NCI-H524 (cell line): ENCODE measurements around the gene DUOX2.
"Not testable (repeated sequence)": the region's sequence is repeated elsewhere in the genome, so short reads cannot be mapped to it uniquely, and the experiment has no call there.

Source experiments
- DNase-seq, 2 experiments: peaks; one replicate each; lab custom pipeline; 2025; lab: John Stamatoyannopoulos, UW

DUOX2 gene

GRCh38 chr15:45138814-45139765 lies 25.1 kb upstream of the DUOX2 start:
- no peak for DNase-seq

DNA sequence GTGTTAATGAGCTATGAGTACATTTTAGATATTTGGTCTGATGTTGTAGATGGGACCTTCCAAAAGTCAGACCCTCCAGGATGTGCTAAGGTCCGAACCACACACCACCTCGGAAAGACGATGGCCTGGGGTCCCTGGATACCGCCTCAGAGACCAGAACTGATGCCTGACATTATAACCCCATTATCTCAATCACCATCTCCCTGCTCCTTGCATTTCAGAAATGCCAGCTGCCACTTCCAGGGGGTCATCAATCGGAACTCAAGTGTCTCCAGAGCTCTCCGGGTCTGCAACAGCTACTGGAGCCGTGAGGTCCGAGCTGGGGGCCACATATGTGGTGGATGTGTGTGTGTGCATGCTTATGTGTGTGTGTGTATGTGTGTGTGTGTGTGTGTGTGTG lies 23.7 kb upstream of the DUOX2 start:
- no peak for DNase-seq

- DNase-seq, result no peak
These were observed 22.4 kb upstream of the DUOX2 start for GRCh38 chr15:45136378-45136764.

- DNase-seq, result not testable (repeated sequence)
These were observed 21.9 kb upstream of the DUOX2 start for GRCh38 chr15:45135705-45136377.

DNA sequence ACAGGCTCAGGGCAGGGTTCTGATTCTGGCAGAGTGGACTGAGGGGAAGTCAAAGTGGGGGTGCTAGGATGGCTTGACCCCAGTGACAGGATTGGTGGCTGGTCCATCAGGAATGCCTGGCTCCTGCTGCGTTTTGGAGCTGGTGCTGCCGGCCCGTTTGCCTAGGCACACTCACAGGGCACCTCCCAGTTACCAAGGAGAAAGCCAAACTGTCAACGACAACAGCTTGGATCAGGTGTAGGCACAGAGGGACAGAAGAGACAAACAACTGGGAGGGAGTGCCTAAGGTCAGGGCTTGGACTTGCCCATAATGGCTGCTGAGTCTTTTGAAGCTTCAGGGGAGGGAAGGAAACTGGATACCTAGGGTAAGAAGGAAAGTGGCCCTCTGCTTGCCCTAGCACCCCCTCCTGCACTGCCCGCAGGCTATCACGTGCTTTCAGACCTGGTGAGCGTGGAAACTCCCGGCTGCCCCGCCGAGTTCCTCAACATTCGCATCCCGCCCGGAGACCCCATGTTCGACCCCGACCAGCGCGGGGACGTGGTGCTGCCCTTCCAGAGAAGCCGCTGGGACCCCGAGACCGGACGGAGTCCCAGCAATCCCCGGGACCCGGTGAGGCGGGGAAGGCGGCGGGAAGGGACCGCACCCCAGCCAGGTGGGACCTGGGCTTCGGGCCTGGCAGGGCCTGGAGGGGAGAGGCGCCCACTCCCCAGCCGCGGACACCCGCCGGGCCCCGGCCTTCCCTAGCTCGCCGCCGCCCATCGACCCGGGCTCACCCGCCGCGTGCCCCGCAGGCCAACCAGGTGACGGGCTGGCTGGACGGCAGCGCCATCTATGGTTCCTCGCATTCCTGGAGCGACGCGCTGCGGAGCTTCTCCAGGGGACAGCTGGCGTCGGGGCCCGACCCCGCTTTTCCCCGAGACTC lies 21.0 kb upstream of the DUOX2 start:
- DNase-seq, result no peak

GRCh38 chr15:45134046-45134445 lies 20.1 kb upstream of the DUOX2 start:
- DNase-seq, result no peak

DNA sequence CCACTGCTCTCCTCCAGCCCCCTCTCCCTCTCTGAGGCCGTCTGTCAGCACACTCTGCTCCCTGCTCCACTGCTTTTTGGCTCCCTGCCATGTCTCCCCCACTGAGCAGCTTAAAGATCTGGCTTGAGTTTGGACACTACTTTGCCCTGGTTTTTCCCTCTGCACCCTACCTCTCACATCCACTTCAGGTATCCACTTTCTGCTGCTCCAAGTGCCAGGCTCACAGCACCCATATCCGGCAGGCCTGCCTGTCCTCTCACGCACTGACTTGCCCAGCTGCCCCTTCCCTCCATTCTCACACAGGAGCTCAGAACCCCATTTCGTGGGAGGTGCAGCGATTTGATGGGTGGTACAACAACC lies 19.6 kb upstream of the DUOX2 start:
- peak; percentile 92 to 94 for DNase-seq

DNA sequence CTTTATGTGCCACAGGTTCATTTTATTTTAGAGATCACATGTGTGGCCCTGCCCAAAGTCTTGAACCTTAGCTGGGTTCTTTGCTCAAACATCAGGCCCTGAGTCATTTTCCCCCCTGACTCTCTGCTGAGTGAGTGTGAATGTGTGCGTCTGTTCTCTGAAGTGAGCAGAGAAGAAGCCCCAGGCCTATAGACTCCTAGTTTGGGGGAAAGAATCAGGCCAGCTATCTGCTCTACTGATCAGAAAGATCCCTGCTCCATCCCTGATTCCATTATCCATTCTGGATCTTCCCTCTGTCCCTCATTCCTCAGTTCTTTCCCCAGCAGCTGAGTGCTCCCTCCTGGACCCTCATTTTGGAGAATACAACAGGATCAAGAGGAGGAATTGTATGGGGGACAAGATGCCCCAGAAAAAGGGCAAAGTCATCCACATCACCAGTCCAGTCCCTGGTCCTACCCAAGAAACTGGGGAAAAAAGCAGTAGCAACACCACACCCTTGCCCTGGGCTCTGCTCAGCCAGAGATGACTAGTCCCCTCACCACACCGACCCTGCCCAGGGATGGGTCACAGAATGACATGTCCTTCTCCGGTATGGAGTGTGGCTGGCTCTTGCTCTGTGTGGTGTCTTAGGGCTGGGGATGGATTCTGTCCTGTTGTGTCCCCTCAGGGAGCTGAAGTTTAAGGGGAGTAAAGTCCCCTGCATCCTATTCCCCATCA lies 19.0 kb upstream of the DUOX2 start:
- DNase-seq, result no peak

DNA sequence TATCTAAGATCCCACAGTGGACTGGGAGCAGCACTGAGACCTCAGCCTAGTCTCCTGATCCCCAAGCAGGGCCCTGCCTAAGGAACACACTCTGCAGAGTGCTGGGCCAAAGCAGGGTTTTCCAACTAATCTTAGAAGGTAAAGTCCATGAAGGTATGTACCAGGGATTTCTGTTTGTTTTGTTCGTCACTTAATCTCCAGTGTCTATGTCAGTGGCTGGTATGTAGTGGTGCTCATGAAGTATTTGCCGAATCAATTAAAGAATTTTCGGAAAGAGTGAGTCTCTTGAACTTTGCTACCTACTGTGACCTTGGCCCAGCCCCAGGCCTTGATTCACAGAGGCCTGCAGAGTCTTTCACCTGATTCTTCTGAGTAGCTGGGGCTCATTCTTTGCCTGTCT lies 17.5 kb upstream of the DUOX2 start:
- no peak for DNase-seq

GRCh38 chr15:45130291-45131000 lies 16.5 kb upstream of the DUOX2 start:
- DNase-seq, result no peak

GRCh38 chr15:45129651-45130129 lies 15.7 kb upstream of the DUOX2 start, which contains the start of the genes DUOX1 and DUOXA1:
Gene DUOX1, plus strand, starts transcription at chr15:45129994. Its CDS starts 1,973 bp downstream, at chr15:45131967.
Gene DUOXA1, minus strand, starts transcription at chr15:45129879. Its CDS starts 6,865 bp downstream, at chr15:45123014.
- peak in 1 of 2 experiments; percentile 34 for DNase-seq

DNA sequence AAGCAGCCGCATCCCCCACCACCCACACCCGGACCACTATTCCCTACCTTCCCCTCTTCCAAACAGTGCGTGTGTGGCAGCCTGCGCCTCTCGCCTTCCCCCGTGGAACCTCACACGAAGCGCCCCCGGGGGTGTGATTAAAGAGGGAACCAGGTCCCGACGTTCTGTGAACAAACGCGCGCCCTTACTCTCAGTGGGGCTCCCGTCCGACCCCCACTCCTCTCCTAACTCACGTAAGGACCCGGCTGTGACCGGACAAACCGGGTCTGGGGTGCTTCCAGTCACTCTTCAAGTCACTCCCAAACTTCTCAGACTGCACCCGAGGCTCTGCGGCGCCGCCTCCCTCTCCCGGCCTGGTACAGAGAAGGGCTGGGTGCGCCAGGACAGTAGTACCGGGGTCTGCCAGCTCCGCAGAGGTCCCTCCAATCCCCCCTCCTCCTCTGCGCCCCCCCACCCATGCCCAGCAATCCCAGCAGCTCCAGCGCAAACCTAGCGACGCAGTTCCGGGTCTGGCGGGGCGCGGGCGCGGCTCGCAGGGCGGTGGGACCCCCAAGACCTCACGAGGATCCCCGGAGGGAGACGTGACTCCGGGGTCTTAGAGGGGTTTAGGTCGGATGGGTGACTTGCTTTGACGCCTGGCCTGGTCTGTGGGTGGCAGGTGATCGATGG lies 15.1 kb upstream of the DUOX2 start:
- DNase-seq, result no peak

GRCh38 chr15:45126535-45127158 lies 12.7 kb upstream of the DUOX2 start:
- DNase-seq, result peak; percentile 50 to 74

- DNase-seq, result no peak
These were observed 9.4 kb upstream of the DUOX2 start for GRCh38 chr15:45123397-45123796.

- DNase-seq, result no peak
These were observed 8.7 kb upstream of the DUOX2 start for GRCh38 chr15:45122719-45123118.

DNA sequence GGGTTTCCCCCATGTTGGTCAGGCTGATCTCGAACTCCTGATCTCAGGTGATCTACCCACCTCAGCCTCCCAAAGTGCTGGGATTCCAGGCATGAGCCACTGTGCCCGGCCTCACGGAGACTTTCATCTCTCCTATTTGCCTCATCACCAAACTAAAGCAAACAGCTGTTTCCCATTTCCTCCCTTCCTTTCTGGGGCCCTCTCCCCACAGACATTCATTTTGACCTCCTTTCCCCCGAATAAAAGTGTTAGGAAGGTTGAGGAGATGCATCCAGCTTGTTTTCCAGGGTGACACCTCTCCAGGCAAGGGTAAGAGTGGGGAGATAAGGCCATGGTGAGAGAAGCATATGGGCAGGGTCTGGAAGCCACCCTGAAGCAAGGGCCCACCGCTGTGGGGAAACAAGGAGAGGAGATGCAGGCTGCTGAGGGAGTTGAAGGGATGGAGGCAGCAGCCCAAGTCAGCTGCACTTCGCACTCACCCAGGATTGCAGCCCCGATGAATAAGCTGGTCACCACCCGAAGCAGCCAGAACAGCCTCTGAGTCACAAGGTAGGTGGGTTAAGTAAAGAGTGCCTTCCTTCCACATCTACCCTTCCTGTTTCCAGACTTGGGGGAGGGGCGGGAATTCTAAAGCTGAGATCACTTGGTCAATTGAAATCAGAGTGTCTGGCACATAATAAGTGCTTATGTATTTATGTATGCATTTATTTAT lies 7.9 kb upstream of the DUOX2 start:
- DNase-seq, result no peak

DNA sequence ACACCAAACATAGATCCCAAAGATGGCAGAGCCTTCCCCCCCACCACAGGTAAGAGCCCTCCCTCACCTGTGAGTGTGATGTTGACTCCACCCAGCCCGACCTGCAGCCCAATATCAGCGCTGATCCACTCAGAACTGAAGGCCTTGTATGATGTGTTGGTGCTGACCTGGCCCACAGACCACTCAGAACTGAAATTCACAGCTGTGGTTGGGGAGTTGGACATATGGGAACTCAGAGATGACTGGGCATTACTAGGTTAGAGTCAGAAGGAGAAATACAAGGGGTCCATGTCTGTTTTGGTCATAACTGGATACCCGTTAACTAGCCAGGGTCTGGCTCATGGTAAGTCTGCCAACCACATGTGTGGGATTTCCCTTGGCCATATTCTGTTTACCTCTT lies 7.0 kb upstream of the DUOX2 start:
- DNase-seq, result no peak

GRCh38 chr15:45120081-45120972 lies 6.4 kb upstream of the DUOX2 start:
- DNase-seq, result no peak
